Duodenal mucosa (tissue), 2 donors: ENCODE results near the gene CETN1.

Experiments
- H3K27ac ChIP-seq: one replicate; pipeline ENCODE4 v1.7.0; 2013; ENCODE audit warnings: low read depth, low read length
- H3K27me3 ChIP-seq, 2 donors: one replicate each; pipeline ENCODE4 v1.7.0; 2013; ENCODE audit warnings: low read length in 2 of 2, control low read depth in 1 of 2; ENCODE audit not compliant: insufficient read depth in 2 of 2, control insufficient read depth in 1 of 2
- H3K36me3 ChIP-seq, 2 donors: one replicate each; pipeline ENCODE4 v1.7.0; 2013; ENCODE audit warnings: low read length in 2 of 2, control low read depth in 1 of 2; ENCODE audit not compliant: insufficient read depth in 2 of 2, control insufficient read depth in 1 of 2
- H3K4me1 ChIP-seq, 2 donors: one replicate each; pipeline ENCODE4 v1.7.0; 2013; ENCODE audit warnings: low read length in 2 of 2, control low read depth in 1 of 2; ENCODE audit not compliant: insufficient read depth in 2 of 2, control insufficient read depth in 1 of 2
- H3K4me3 ChIP-seq, 2 donors: one replicate each; pipeline ENCODE4 v1.7.0; 2013; ENCODE audit warnings: low read length in 2 of 2, low read depth in 1 of 2
- H3K9ac ChIP-seq, 2 donors: one replicate each; pipeline ENCODE4 v1.7.0; 2013; ENCODE audit warnings: low read length in 2 of 2, low read depth in 1 of 2
- H3K9me3 ChIP-seq, 2 donors: one replicate each; pipeline ENCODE4 v1.7.0; 2013; ENCODE audit warnings: low read length in 2 of 2, control low read depth in 1 of 2; ENCODE audit not compliant: control insufficient read depth in 1 of 2

CETN1 gene

GRCh38 chr18:604771-605170 is 24.6 kb downstream of the CETN1 start:
- H3K9me3 ChIP-seq = no peaks in the 10 kb centered on the region
- no peak overlapping the region for H3K4me3 ChIP-seq
- H3K36me3 ChIP-seq = no peaks in the 10 kb centered on the region
- no peak overlapping the region for H3K9ac ChIP-seq
- H3K27ac ChIP-seq = no peak overlapping the region
- H3K4me1 ChIP-seq = no peaks in the 10 kb centered on the region
- H3K27me3 ChIP-seq = no peaks in the 10 kb centered on the region

- Histone ChIP-seq H3K4me1 (no peaks in the 10 kb centered on the region), H3K9ac (no peak overlapping the region), H3K9me3 (no peaks in the 10 kb centered on the region), H3K4me3 (no peak overlapping the region), H3K36me3 (no peaks in the 10 kb centered on the region), H3K27ac (no peak overlapping the region), H3K27me3 (no peaks in the 10 kb centered on the region)
Measured at GRCh38 chr18:607930-608329, 27.8 kb downstream of the CETN1 start.

GRCh38 chr18:610214-610928 is 30.2 kb downstream of the CETN1 start:
- no peak overlapping the region for H3K27ac ChIP-seq
- H3K4me1 ChIP-seq = peaks cover 0 to under 1% of the 10 kb centered on the region in 2 donors
- H3K36me3 ChIP-seq = no peaks in the 10 kb centered on the region
- H3K9ac ChIP-seq = no peak overlapping the region
- H3K27me3 ChIP-seq = no peaks in the 10 kb centered on the region
- H3K9me3 ChIP-seq = no peaks in the 10 kb centered on the region
- H3K4me3 ChIP-seq = no peak overlapping the region

- Histone ChIP-seq H3K27ac (no peak overlapping the region), H3K4me1 (peaks cover 0 to 6% of the 10 kb centered on the region in 2 donors), H3K9me3 (no peaks in the 10 kb centered on the region), H3K27me3 (no peaks in the 10 kb centered on the region), H3K9ac (no peak overlapping the region), H3K4me3 (no peak overlapping the region), H3K36me3 (no peaks in the 10 kb centered on the region)
Measured at GRCh38 chr18:612156-612555, 32.0 kb downstream of the CETN1 start.

GRCh38 chr18:614193-614592 is 34.0 kb downstream of the CETN1 start:
- no peaks in the 10 kb centered on the region for H3K27me3 ChIP-seq
- peaks cover 0 to 6% of the 10 kb centered on the region in 2 donors for H3K4me1 ChIP-seq
- H3K9me3 ChIP-seq = no peaks in the 10 kb centered on the region
- H3K9ac ChIP-seq = no peak overlapping the region
- H3K36me3 ChIP-seq = no peaks in the 10 kb centered on the region
- no peak overlapping the region for H3K4me3 ChIP-seq
- H3K27ac ChIP-seq = no peak overlapping the region

- no peaks in the 10 kb centered on the region for H3K9me3 ChIP-seq
- peaks cover 0 to 6% of the 10 kb centered on the region in 2 donors for H3K4me1 ChIP-seq
- no peaks in the 10 kb centered on the region for H3K27me3 ChIP-seq
- no peaks in the 10 kb centered on the region for H3K36me3 ChIP-seq
- no peak overlapping the region for H3K4me3 ChIP-seq
- H3K27ac ChIP-seq = no peak overlapping the region
- no peak overlapping the region for H3K9ac ChIP-seq
Measured at GRCh38 chr18:615092-615521, 34.9 kb downstream of the CETN1 start.

- H3K9ac ChIP-seq = no peak overlapping the region
- no peak overlapping the region for H3K4me3 ChIP-seq
- no peak overlapping the region for H3K27ac ChIP-seq
- H3K36me3 ChIP-seq = no peaks in the 10 kb centered on the region
- H3K9me3 ChIP-seq = no peaks in the 10 kb centered on the region
- no peaks in the 10 kb centered on the region for H3K27me3 ChIP-seq
- peaks cover 0 to 6% of the 10 kb centered on the region in 2 donors for H3K4me1 ChIP-seq
Measured at GRCh38 chr18:615773-616172, 35.6 kb downstream of the CETN1 start.

GRCh38 chr18:616380-616995 is 36.3 kb downstream of the CETN1 start:
- H3K9me3 ChIP-seq = no peaks in the 10 kb centered on the region
- no peaks in the 10 kb centered on the region for H3K27me3 ChIP-seq
- peaks cover 0 to 6% of the 10 kb centered on the region in 2 donors for H3K4me1 ChIP-seq
- H3K36me3 ChIP-seq = no peaks in the 10 kb centered on the region
- H3K27ac ChIP-seq = no peak overlapping the region
- H3K4me3 ChIP-seq = no peak overlapping the region
- H3K9ac ChIP-seq = no peak overlapping the region

- H3K27ac ChIP-seq = no peak overlapping the region
- H3K4me3 ChIP-seq = no peak overlapping the region
- no peaks in the 10 kb centered on the region for H3K9me3 ChIP-seq
- no peaks in the 10 kb centered on the region for H3K36me3 ChIP-seq
- peaks cover 0 to 3% of the 10 kb centered on the region in 2 donors for H3K27me3 ChIP-seq
- H3K4me1 ChIP-seq = peaks cover 0 to 6% of the 10 kb centered on the region in 2 donors
- H3K9ac ChIP-seq = no peak overlapping the region
Measured at GRCh38 chr18:617970-618504, 37.9 kb downstream of the CETN1 start.

GRCh38 chr18:618618-619017 is 38.4 kb downstream of the CETN1 start:
- no peak overlapping the region for H3K27ac ChIP-seq
- no peaks in the 10 kb centered on the region for H3K9me3 ChIP-seq
- no peak overlapping the region for H3K9ac ChIP-seq
- no peaks in the 10 kb centered on the region for H3K36me3 ChIP-seq
- no peak overlapping the region for H3K4me3 ChIP-seq
- H3K27me3 ChIP-seq = peaks cover 0 to 3% of the 10 kb centered on the region in 2 donors
- peaks cover 0 to 6% of the 10 kb centered on the region in 2 donors for H3K4me1 ChIP-seq
